ENCODE measurements around the gene TBC1D19.

The TBC1D19 gene

GRCh38 chr4:26779224-26779623, 195.3 kb downstream of the TBC1D19 start:
- DNase-seq (ENCODE audit: low spot score): no peak
- no peak for FAIRE-seq

- DNase-seq (ENCODE audit: low spot score) (peak; percentile 32), FAIRE-seq (no peak)
These were observed 195.8 kb downstream of the TBC1D19 start for GRCh38 chr4:26779674-26780073.

- DNase-seq (ENCODE audit: low spot score): no peak
These were observed 196.7 kb downstream of the TBC1D19 start for GRCh38 chr4:26780539-26780938.

GRCh38 chr4:26782168-26782829, 198.4 kb downstream of the TBC1D19 start:
- FAIRE-seq (no peak), DNase-seq (ENCODE audit: low spot score) (no peak)

More at GRCh38 chr4:26780539-26780938, 196.7 kb downstream of the TBC1D19 start:
- no peak for FAIRE-seq

GRCh38 chr4:26782830-26783202, 198.9 kb downstream of the TBC1D19 start:
- FAIRE-seq (no peak), DNase-seq (ENCODE audit: low spot score) (no peak)

GRCh38 chr4:26784207-26784865, 200.5 kb downstream of the TBC1D19 start:
- DNase-seq (ENCODE audit: low spot score): no peak
- FAIRE-seq: no peak

- FAIRE-seq: no peak
These were observed 201.4 kb downstream of the TBC1D19 start for GRCh38 chr4:26785312-26785711.

GRCh38 chr4:26785810-26786209, 201.9 kb downstream of the TBC1D19 start:
- DNase-seq (ENCODE audit: low spot score) (no peak), FAIRE-seq (no peak)

More at GRCh38 chr4:26785312-26785711, 201.4 kb downstream of the TBC1D19 start:
- DNase-seq (ENCODE audit: low spot score): no peak

- FAIRE-seq: no peak
- DNase-seq (ENCODE audit: low spot score): no peak
These were observed 203.0 kb downstream of the TBC1D19 start for GRCh38 chr4:26786916-26787315.

GRCh38 chr4:26787461-26788340, 203.8 kb downstream of the TBC1D19 start:
- FAIRE-seq (no peak), DNase-seq (ENCODE audit: low spot score) (peak; percentile 60)

GRCh38 chr4:26788341-26788733, 204.5 kb downstream of the TBC1D19 start:
- DNase-seq (ENCODE audit: low spot score) (no peak), FAIRE-seq (no peak)

- no peak for FAIRE-seq
- no peak for DNase-seq (ENCODE audit: low spot score)
These were observed 205.3 kb downstream of the TBC1D19 start for GRCh38 chr4:26789208-26789607.

- no peak for DNase-seq (ENCODE audit: low spot score)
- FAIRE-seq: no peak
These were observed 207.5 kb downstream of the TBC1D19 start for GRCh38 chr4:26791346-26791745.

GRCh38 chr4:26792639-26793038, 208.8 kb downstream of the TBC1D19 start:
- no peak for FAIRE-seq

GRCh38 chr4:26793735-26794134, 209.9 kb downstream of the TBC1D19 start:
- no peak for FAIRE-seq
- DNase-seq (ENCODE audit: low spot score): no peak

More at GRCh38 chr4:26792639-26793038, 208.8 kb downstream of the TBC1D19 start:
- DNase-seq (ENCODE audit: low spot score): no peak

GRCh38 chr4:26796081-26796480, 212.2 kb downstream of the TBC1D19 start:
- no peak for DNase-seq (ENCODE audit: low spot score)
- no peak for FAIRE-seq

- no peak for FAIRE-seq
- DNase-seq (ENCODE audit: low spot score): no peak
These were observed 218.9 kb downstream of the TBC1D19 start for GRCh38 chr4:26802790-26803189.

GRCh38 chr4:26803211-26803861, 219.5 kb downstream of the TBC1D19 start:
- DNase-seq (ENCODE audit: low spot score): no peak

GRCh38 chr4:26804451-26804850, 220.6 kb downstream of the TBC1D19 start:
- DNase-seq (ENCODE audit: low spot score): no peak
- FAIRE-seq: no peak

More at GRCh38 chr4:26803211-26803861, 219.5 kb downstream of the TBC1D19 start:
- no peak for FAIRE-seq

GRCh38 chr4:26804925-26805324, 221.0 kb downstream of the TBC1D19 start:
- FAIRE-seq (no peak), DNase-seq (ENCODE audit: low spot score) (no peak)

All from urothelium cell line (cell line).